NAMALWA (cell line): ENCODE results near the gene GFPT2.

Experiments
- DNase-seq: peaks from one replicate; pipeline ENCODE4 v3.0.0-alpha.2; 2015; ENCODE audit warnings: low spot score

GFPT2 gene

DNA sequence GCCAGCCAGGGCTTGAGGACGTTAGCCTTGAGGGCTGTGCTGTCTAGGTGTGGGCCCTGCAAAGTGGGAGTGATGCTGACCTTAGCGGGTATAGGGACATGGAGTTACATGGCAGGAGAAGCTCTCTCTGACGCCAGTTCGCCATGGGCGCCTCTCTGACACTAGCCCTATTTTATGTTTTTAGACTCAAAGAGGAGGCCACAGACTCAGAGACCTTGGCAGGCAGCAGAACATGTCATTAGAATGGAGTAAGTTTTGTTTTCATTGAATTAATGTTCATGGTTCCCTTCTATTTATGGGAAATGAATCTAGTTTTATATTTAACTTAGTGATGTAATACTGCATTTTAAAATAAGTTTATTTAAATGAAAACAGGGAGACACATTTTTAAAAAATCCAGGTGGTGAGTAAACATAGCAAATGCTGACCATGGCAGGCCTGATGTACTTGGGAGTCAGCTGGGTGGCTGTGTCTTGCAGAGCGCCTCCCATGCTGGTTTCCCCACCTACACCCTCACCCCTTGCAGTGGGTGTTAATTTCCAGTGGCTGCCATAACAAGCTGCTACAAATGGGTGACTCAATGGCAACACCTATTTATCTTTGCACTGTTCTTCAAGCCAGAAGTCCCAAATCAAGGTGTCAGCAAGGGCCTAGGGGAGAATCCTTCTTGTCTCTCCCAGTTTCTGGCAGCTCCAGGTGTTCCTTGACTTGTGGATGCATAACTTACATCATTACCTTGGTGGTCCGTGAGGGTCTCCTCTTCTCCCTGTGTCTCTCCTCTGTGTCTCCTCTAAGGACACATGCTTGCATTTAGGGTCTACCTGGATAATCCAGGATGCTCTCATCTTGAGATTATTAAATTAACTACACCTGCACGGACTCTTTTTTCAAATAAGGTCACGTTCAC, 25.6 kb upstream of the GFPT2 start:
- DNase-seq, result no peak

GRCh38 chr5:180377556-180378197, 24.5 kb upstream of the GFPT2 start:
- no peak for DNase-seq

DNA sequence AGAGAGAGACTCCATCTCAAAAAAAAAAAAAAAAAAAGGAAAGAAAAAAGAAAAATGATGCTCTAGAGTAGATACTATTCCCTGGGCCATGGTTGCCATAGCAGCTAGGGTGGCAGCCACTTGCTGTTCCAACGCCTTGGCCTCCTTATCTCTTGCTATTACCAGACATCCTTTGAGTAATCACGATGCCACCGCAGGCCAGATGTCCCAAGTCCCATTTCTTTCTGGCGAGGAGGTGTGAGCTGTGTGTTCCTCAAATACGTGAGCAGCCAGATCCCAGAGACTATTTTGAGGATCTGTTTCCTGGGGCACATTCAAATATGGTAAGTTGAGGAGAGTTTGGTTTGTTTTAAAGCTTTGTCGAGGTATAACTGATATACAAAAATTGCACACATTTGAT, 23.4 kb upstream of the GFPT2 start:
- DNase-seq, result no peak

DNA sequence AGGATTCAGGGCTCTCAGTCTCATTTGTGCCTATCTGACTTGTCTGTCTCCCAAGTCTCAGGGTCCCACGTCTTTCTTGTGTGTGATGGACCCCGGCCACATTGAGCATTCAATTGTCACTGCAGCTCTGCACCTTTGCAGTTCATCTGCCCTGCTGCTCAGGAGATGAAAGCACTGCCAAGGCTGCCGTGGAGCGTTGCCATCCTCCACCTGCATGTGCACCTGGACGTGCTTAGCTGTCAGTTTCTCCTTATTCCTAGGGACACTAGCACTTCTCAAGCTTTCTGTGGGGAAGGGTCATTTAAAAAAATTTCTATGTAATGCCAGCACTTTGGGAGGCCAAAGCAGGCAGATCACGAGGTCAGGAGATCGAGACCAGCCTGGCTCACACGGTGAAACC, 22.8 kb upstream of the GFPT2 start:
- DNase-seq, result no peak

GRCh38 chr5:180375291-180375690, 22.2 kb upstream of the GFPT2 start:
- DNase-seq, result no peak

DNA sequence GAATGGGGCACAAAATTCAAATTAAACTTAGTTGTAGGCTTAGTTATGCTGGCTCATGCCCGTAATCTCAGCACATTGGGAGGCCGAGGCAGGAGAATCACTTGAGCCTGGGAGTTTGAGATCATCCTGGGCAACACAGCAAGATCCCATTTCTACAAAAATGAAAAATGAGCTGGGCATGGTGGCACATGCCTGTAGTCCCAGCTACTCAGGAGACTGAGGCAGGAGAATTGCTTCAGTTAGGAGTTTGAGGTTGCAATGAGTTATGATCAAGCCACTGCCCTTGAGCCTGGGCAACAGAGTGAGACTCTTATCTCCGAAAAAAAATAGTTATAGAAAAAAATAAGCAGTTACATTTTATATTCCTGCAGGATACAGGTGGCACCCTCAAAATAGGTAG, 20.7 kb upstream of the GFPT2 start:
- no peak for DNase-seq

DNA sequence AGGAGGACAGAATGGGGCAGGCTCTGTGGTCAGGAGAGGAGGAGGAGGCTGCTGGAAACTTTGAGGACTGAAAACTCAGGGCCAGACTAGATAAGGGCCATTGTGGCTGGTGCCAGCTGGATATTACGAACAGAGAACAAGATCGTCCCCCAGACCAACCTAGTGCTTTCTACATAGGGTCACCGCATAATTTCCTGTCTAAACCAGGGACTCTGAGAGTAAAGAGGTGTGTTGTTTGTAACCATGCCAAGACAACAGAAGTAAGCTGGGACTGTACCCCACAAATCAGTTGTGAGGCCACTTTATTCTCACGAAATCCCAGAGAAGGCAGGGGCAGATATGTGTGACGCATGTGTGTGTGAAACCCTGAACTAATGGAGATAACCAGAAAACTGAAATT, 20.3 kb upstream of the GFPT2 start:
- no peak for DNase-seq

DNA sequence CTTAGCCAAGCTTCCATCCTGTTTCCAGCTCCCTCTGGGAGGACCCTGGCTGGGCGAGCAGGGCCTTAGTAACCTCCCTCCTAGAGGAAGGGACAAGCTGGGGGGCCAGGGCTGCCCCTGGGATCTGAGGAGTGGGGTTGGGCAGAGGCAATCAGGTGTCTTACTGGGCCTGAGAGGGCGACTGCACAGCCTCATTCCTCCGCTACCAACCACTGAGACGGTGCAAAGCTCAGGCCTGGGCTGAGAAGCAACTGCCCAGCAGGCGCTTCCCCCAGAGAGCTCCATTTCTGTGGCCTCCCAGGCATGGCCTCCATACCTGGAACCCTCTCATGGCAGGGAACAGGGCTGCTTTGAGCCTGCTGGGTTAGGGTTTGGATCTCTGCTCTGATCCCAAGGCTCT, 18.8 kb upstream of the GFPT2 start:
- DNase-seq, result no peak

DNA sequence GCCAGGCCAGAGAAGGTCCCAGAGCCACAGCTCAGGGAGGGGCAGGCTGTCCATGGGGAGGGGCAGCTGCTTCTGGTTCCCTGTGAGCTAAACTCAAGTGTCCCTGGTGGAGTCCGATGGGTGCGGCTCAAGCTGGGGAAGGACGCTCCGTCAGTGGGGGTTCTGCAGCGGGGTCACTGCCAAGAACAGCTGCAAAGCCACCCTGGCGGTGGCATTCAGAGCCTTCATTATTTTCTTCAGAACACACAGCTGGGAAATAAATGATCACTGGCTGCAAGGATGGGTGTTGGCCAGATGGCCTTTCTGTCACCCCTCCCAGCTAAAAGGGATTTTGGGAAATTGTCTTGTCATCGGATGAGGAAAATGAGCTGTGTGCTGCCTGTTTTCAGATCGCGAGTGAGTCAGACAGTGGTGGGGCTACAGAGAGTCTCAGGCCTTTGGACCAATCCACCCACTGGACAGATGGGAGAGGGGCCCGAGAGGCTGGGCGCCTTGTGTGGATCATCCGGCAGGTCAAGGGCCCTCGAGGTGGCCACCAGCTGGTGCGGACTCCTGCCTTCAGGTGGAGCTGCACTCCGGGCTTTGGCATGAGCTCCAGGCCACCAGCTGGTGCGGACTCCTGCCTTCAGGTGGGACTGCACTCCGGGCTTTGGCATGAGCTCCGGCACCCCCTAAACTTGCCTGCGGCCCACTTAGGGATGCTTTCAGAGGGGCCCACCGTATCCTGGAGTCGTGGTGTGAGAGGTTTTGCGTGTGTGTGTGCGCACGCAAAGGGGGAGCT, 17.9 kb upstream of the GFPT2 start:
- DNase-seq, result no peak

GRCh38 chr5:180367991-180368390, 14.9 kb upstream of the GFPT2 start:
- DNase-seq, result no peak

GRCh38 chr5:180367300-180367699, 14.2 kb upstream of the GFPT2 start:
- no peak for DNase-seq

DNA sequence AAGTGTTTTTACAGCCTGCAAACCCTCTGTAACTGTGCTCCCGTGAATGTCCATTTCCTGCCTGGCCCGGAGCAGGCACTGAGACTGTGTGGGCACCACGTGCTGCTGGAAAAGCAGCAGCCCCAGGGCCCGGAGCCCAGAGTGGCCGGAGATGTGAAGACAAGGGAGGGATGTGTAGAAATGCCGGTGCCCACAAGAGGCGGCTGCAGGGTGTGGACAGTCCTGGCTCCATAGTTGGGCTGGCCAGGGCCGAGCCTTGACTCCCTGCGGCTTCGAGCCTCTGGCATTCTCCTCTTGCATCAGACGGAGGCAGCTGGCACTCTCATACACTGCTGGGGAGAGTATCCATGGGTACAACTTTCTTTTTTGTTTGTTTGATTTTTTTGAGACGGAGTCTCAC, 13.2 kb upstream of the GFPT2 start:
- no peak for DNase-seq

DNA sequence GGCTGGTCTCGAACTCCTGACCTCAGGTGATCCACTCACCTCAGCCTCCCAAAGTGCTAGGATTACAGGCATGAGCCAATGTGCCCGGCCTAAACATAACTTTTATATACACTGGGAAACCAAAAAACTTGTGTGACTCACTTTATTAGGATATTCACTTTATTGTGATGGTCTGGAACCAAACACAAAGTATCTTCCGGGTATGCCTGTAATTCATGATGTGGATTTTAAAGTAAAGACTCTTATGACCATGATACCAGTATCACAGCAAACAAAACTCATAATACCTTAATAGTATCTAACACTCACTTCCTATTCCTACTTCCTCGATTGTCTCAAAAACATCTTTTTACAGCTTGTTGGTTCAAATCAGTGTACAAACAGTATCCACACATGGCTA, 12.7 kb upstream of the GFPT2 start:
- DNase-seq, result no peak

DNA sequence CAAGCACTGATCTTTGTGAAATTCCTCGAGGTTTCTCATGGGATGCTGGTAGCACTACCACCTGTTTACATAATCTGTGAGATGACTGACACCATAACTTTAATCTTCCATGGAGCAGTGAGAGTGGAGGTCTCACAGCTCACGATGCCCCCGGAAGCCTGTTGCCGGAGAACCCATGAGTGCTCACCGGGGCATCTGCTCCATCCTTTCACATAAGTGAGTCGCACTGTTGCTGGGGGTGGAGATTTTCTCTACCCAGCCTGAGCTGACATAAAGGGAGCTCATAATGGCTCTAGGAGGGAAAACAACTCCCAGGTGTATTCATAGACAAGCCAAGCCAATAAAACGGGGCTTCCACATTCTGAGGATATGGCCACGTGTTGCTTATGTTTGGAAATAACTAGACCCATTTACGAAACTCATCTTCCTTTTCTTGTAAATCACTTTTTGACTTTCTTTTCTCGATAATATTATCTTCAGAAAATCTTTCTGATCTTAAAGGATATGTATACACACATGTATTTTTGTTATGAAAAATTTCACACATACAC, 11.2 kb upstream of the GFPT2 start:
- DNase-seq, result no peak

DNA sequence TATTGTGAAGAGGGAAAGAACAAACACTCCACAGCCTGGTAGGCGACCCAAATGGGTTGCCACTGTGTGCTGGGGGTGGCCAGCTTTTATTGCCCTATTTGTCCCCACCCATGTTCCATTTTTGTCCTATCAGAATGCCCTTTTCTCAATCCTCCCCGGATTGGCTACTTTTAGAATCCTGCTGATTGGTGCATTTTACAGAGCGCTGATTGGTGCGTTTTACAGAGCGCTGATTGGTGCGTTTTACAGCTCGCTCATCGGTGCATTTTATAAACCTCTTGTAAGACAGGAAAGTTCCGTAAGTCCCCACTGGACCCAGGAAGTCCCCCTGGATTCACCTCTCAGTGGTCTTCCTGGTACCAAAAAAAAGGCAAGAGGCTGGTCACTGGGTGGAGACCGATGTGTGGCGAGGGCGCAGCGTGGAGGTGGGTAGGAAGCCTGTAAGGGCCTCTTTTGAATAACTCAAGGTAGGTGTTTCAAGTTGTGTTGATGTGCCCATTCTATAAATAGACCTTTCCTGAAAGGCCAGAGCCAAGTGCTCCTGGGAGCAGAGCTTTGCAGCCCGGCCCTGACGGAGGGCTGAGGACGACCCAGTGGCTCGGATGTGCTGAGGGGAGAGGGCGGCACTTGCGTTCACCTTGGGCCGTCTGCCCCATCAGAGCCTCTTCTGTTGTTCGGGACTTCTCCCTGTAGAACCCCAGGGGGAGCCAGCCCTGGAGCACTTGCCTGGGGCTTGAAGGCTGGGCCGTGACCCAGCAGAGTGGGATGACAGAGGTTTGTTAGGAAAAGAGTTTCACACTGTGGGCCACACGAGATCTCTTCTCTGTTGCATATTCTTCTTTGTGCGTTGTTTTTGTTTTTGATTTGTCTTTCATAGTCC, 7.2 kb upstream of the GFPT2 start:
- DNase-seq, result no peak

GRCh38 chr5:180358694-180359093, 5.6 kb upstream of the GFPT2 start:
- DNase-seq, result no peak

DNA sequence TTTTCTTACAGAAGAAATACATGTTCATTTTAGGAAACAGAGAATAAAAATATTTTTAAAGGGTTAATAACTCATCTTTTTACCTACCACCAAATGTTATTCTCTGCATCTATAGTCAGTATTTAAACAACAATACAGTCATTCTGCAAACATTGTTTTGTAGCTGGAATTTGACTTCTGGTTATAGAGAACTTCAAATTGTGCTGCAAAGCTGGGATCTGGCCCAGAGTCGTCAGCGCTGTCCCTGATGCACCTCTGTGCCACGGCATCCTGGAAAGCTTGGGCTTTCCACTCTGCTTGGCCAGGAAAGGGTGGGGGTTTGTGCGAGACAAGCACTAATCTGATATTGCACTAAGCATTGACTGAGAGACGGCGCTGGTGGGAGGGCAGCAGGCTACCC, 5.0 kb upstream of the GFPT2 start:
- DNase-seq, result no peak

- DNase-seq, result no peak
Measured at GRCh38 chr5:180354966-180355365, 1.8 kb upstream of the GFPT2 start.

DNA sequence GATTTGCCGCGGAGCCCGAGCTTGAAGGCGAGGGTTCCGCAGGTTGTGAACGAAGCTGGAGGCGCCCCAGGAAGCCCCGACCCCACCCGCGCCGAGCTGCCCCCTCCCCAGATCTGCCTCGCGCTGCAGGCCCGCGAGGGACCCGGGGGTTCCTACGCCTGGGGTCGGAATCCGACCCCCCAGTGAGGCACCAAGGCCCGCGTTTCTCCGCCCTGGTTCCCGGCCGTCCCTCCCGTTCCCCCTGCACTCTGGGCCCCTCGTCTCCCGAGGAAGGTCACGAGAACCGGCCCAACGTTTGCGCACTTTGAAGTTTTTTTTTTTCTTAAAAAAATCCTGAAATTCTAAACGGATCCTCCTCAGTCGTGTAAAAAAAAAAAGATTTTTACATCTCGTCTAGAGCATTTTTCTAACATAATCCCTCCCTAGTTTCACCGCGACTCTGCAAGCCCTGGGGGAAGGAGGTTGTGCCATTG, 880 bp upstream of the GFPT2 start:
- DNase-seq, result no peak

DNA sequence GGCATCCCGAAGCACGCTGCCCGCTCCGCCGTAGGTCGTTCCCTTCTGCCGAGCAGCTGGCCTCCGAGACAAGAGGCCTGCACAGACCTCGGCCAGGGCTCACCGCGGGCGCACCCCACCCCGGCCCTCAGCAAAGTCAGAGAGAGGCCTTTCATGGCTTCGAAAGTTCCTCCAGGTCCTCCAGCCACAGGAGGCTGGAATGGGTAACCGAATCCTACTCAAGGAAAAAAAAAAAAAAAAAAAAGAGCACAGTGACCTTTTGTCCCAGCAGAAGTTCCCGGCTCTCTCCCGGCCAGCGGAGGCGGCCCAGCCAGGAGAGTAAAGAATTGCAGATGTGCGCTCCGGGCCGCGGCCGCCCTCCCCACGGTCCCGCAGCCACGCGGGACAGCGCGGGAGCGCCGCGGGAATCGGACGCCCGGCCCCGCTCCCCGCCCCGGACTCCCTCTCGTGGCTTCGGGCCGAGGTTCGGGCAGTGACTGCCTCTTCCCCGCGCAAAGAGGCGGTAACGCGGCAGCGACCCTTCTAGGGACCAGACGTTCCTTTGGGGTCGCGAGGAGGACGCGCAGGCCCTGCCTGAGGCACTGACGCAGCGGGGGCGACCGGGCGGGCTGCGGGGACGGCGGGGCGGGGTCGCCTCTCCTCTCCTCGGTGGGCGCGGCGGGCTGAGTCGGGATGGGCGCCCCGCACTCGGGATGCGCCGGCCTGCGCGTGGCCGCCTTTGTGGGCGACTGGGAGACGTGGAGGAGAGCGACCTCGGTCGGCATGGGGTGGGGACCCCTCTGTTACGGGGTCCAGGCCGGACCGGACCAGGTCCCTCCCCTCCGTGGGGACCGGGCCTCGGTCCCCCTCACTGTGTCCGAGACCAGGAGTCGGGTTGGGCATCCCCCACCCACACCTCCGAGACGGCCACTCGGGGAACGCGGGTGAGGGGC, 754 bp downstream of the GFPT2 start:
- DNase-seq, result no peak
